ENCODE results near the gene SP2.
A peak's percentile ranks its signal among the peaks of the same experiment; 100 is the strongest.
"Not testable (repeated sequence)": the region's sequence is repeated elsewhere in the genome, so short reads cannot be mapped to it uniquely, and the experiment has no call there.

The SP2 gene

GRCh38 chr17:47894498-47895346 lies 1.3 kb upstream of the SP2 start:
- DNase-seq: no peak

GRCh38 chr17:47895347-47895855 lies 635 bp upstream of the SP2 start:
- DNase-seq: peak in 1 of 2 experiments; percentile 34

GRCh38 chr17:47896672-47897490 lies 845 bp downstream of the SP2 start:
- DNase-seq: no peak

GRCh38 chr17:47897561-47897960 lies 1.5 kb downstream of the SP2 start:
- no peak for DNase-seq

- no peak for DNase-seq
Observed at GRCh38 chr17:47898241-47898640, 2.2 kb downstream of the SP2 start.

- DNase-seq: no peak
Observed at GRCh38 chr17:47899643-47900042, 3.6 kb downstream of the SP2 start.

GRCh38 chr17:47901423-47901822 lies 5.4 kb downstream of the SP2 start:
- no peak for DNase-seq

- no peak for DNase-seq
Observed at GRCh38 chr17:47902039-47902744, 6.2 kb downstream of the SP2 start.

GRCh38 chr17:47905221-47905733 lies 9.2 kb downstream of the SP2 start:
- peak in 1 of 2 experiments; percentile 44 for DNase-seq

GRCh38 chr17:47906443-47906842 lies 10.4 kb downstream of the SP2 start:
- DNase-seq: no peak

GRCh38 chr17:47907932-47908562 lies 12.0 kb downstream of the SP2 start:
- DNase-seq: no peak

- DNase-seq: no peak
Observed at GRCh38 chr17:47913050-47913449, 17.0 kb downstream of the SP2 start.

- DNase-seq: no peak
Observed at GRCh38 chr17:47914306-47914948, 18.4 kb downstream of the SP2 start.

- no peak for DNase-seq
Observed at GRCh38 chr17:47915776-47916398, 19.9 kb downstream of the SP2 start.

GRCh38 chr17:47916489-47917208 lies 20.6 kb downstream of the SP2 start:
- no peak for DNase-seq

- no peak for DNase-seq
Observed at GRCh38 chr17:47917581-47917980, 21.5 kb downstream of the SP2 start.

- no peak for DNase-seq
Observed at GRCh38 chr17:47918006-47918405, 22.0 kb downstream of the SP2 start.

- no peak for DNase-seq
Observed at GRCh38 chr17:47918991-47919390, 23.0 kb downstream of the SP2 start.

GRCh38 chr17:47919889-47920288 lies 23.9 kb downstream of the SP2 start:
- not testable (repeated sequence) for DNase-seq

- no peak for DNase-seq
Observed at GRCh38 chr17:47924785-47925677, 29.0 kb downstream of the SP2 start.
